Retinal pigment epithelial cell (primary cell): ENCODE measurements around the gene ZBTB6.

Source experiments
- DNase-seq: peaks from one replicate; pipeline ENCODE4 v3.0.0-alpha.2; 2010; ENCODE audit warnings: low read depth
- H3K4me3 ChIP-seq: 2 replicates; pipeline ENCODE4 v1.5.1; 2011; ENCODE audit warnings: mild to moderate bottlenecking, low read length, control low read depth, moderate library complexity
- CTCF ChIP-seq: conservative IDR thresholded peaks from 2 replicates; pipeline ENCODE4 v1.5.1; 2011; ENCODE audit warnings: low read depth, low read length, control low read depth, inconsistent platforms

ZBTB6 gene

GRCh38 chr9:122949696-122950095 lies 36.6 kb upstream of the ZBTB6 start:
- no peak for TF ChIP-seq CTCF
- no peak overlapping the region for H3K4me3 ChIP-seq
- DNase-seq: no peak

- DNase-seq: no peak
- no peak overlapping the region for H3K4me3 ChIP-seq
- no peak for TF ChIP-seq CTCF
These were observed 35.2 kb upstream of the ZBTB6 start for GRCh38 chr9:122948313-122948712.

DNA sequence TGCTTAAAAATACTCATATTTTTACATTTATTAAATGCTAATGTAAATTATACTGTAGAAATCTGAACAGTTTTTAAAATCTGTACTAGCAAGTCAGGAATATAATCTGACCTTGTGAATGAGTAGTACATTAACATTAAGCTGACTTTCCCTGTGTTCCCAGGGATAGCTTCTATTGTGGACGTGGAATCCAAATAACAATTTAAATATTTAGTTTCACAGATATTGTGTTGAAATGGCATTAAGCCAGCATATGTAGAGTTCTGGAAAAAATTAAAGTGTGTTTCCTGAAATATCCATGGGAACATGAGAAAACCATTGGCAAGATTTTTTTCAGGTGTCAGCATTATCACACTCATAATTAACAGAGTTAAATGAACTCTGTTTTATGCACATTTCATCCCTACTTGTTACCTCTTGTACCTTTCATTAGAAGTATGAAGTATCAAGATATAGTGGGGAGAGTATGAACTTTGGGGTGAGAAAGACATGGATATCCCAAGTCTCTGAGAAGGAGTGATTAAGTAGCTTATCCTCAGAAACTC lies 33.4 kb upstream of the ZBTB6 start:
- DNase-seq: no peak
- H3K4me3 ChIP-seq: no peak overlapping the region
- no peak for TF ChIP-seq CTCF

GRCh38 chr9:122944960-122945888 lies 32.1 kb upstream of the ZBTB6 start:
- DNase-seq: no peak
- no peak overlapping the region for H3K4me3 ChIP-seq
- TF ChIP-seq CTCF: no peak

DNA sequence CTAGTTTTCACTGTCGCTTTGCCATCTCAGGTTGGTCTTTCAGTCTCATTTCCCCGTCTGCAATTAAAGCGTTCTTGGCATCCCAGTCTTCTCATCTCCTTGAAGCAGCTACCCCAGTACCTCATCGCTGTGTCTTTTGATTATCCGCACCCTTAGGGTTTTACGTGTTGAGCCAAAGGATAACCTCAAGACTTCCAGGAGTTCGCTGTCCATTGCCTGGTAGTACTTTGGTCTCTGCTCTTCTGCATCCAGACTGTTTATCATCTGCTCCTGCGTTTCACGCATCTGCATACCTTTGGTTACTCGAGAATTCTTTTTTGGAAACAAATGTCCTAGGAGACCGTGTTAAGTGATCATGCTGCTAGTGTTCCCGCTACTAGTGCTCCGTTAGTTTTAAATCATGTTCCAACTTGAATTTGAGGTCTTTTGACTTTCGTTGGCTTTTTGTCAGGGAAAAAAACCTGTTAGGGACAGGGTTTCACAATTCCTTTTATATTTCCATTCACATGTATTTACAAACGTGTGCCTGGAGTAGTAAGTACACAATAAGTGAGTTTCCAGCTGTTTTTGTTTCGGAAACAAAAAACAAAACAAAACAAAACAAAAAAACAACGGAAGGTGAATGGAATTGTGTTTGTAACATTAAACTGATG lies 28.6 kb upstream of the ZBTB6 start:
- TF ChIP-seq CTCF: no peak
- DNase-seq: no peak
- H3K4me3 ChIP-seq: peak overlapping the region; percentile 85

GRCh38 chr9:122940749-122941581 lies 27.8 kb upstream of the ZBTB6 start, which contains the start of gene RABGAP1:
Gene RABGAP1 (plus strand): TSS chr9:122941020. CDS start chr9:122957060, 16,040 bp downstream.
- peak within 1 kb of the TSS; percentile 85 for H3K4me3 ChIP-seq
- TF ChIP-seq CTCF: no peak
- peak; percentile 92 for DNase-seq
